Measurements from ENCODE around the gene GTF3A.
A peak's percentile ranks its signal among the peaks of the same experiment; 100 is the strongest.

GTF3A gene

DNA sequence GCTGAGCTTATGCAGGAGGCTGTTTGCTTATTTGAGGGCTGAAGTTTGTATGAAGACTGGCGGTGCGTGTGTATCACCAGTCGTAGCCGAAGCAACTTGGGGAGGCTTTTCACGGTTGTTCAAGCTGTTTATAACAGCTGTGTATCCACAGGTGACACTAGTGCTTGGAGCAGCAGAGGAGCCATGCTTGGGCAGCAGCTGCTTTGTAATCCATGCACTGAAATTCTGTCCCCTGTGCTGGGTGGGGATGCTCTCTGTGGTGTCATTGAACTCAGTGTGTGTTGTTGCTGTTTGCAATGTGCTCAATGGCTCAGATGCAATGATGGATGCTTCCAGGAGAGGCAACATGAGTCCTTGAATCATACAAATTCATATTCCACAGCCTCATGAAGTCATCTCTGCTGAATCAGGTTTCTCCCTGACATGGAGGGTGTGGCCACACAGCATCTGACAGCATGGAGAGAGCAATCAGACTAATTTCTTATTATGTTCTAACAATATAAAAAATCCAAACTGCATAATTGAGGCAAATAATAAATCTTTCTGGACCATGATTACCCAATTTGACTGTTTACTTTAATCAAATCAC is 18.8 kb upstream of the GTF3A start:
- DNase-seq (ENCODE audit: low read depth), result no peak

DNA sequence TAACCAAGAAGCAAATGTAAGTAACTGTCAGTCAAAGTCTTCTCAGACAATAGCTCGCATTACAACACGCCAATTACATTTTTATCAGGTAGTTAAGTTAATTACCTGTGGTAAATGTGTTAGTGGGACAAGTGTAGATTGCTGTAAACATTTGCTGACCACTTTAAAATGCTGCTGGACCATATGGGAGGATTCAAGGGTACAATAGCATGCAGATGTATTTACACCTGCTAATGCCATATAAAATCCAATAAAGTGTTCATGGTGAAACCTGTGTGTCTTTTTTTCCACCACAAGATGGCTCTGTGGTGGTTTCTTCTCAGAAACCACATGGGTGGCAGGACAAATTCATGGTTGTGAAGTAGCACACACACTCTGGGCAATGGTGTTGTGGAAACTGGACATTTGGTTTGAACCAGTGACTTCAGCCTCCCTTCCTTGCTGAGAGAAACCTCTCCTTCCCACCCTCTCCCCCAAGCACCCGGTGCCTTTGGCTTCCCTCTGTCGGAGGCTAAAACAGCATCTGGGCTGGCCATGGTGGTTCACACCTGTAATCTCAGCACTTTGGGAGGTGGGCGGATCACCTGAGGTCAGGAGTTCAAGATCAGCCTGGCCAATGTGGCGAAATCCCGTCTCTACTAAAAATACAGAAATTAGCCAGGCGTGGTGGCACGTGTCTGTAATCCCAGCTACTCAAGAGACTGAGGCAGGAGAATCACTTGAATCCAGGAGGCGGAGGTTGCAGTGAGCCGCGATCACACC is 18.1 kb upstream of the GTF3A start:
- DNase-seq (ENCODE audit: low read depth), result no peak

DNA sequence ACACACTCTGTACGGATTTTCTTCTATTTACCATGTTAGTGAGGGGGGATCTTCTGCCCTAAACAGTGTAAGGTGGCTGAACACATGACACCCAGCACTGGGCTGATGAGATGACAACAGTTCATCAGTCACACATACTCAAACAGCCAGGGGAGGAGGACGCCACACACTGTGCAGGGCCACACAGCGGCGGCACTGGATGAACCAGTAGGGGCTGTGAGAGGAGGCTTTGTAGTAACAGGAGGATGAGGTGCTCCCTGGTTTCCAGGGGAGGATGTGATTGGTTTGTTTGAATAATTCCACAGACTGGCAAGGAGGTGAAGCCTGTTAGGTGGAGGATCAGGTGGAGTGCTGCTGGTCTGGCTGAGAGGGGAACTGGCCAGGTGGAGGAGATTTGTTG is 16.3 kb upstream of the GTF3A start:
- DNase-seq (ENCODE audit: low read depth), result no peak

DNA sequence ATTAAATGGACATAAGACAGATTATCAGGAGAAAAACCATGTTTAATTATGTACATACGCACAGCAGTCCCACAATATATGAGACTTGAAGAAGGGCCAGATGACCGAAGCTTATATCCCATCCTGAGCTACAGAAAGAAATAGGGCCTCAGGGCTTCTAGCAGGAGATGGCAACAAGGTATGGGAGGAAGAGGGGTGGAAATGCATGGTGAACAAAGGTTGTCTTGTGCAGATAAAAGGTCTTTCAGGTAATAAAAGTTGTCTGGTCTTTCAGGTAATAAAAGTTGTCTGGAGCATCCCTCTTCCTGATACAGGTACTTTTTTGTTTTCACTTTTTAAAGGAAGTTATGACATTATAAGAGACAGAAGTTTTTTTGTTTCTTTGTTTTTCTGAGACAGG is 15.4 kb upstream of the GTF3A start:
- no peak for DNase-seq (ENCODE audit: low read depth)

DNA sequence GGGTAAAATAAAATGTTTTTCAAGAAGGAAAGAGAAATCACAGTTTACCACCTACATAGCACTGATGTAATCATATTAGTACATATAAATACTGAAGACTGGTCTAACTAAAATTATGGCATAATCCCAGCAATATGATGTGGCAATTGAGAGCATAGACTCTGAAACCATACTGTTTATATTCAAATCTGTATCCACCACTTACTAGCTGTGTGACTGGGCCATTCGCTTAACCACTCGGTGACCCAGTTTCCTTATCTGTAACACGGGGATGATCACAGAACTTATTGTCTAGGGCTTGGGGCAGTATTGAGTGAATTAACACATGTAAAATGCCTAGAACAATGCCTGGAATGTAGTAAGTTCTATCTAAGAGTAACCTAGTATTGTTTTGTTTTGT is 13.1 kb upstream of the GTF3A start:
- no peak for DNase-seq (ENCODE audit: low read depth)

DNA sequence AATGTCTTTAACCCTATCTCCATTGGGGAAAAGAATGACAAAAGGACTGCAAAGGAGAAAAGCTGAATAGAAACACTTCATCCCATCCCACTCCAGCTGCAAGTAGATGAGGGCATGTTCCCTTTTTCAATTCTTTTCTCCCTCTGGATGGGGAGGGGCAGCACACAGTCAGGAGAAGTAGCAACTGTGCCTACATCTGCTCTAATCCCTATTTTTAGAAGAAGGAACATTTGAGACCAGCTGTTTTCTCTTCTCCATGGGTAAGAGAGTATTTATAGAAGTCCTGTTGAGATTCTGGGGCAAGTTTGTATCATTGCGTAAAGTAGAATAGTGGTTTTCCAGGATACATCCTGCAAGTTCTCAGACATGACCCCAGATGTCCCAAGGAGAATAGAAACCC is 9.3 kb upstream of the GTF3A start:
- no peak for DNase-seq (ENCODE audit: low read depth)

DNA sequence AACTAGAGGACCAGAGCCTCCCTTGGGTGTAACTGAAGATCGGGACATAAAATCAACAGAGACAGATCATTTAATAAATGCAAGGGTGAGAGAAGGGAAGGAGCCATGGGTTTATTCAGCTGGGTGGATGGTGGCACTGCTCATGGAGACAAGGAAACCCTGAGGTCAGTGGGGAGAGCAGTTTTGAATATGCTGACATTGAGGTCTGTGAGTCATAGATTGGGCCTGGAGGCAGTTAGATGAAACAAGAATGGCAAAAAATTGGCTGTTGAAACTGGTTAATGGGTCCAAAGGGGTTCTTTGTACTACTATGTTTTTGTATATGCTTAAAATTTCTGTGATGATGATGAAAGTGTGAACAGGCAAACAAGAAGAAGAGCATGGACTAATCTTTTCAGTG is 5.1 kb upstream of the GTF3A start:
- no peak for DNase-seq (ENCODE audit: low read depth)

DNA sequence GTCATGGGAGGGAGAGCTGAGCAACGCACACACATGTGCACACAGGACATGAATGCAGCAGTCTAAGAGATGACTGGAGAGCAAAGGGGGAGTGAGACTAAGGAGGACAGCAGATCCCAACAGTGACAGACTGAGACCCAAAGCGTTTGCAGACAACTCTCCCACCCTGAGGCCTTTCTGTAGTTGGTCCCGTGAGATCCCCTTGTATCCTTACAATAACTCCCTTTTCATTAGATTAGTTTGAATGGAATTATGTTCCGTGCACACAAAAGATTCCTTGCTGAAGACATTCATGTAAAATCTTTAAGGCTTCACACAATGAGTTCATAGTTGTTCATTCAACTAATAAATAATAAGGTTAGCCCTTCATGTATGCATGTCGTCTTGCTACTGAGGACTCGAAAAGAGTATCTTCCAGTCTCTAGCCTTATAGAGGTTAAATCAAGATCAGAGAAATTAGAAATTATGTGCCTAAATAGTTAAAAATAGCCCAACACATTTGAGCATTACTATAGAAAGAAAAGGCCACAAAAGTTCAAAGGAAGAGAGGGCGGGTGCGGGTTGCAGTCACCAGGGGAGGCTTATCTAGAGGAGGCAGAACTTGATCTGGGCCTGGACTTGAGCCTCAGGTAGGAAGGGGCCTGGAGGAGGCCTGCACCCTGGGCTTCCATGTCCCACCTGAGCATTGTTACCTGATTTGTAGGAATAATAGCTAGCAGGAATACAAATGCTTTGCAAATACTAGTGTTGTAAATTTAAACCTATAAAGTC is 3.1 kb upstream of the GTF3A start:
- no peak for DNase-seq (ENCODE audit: low read depth)

DNA sequence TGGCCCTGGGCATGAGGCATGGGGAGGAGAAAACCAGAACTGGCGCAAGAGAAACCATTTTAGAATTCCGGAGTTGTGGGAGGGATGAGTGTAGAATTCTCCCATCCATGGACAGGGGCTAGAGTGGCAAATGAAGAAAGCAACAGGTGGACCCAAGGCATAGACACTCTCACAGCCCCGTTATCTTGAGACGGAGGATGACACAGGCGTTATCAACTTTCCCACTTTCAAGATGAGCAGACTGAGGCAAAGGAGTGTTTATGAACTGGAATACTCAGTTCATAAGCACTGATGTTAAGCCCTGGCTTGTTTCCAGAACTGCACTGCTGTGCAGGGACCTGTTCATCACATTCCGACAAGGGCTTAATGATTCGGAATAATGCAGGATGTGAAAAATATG is 1.1 kb upstream of the GTF3A start:
- DNase-seq (ENCODE audit: low read depth), result no peak

DNA sequence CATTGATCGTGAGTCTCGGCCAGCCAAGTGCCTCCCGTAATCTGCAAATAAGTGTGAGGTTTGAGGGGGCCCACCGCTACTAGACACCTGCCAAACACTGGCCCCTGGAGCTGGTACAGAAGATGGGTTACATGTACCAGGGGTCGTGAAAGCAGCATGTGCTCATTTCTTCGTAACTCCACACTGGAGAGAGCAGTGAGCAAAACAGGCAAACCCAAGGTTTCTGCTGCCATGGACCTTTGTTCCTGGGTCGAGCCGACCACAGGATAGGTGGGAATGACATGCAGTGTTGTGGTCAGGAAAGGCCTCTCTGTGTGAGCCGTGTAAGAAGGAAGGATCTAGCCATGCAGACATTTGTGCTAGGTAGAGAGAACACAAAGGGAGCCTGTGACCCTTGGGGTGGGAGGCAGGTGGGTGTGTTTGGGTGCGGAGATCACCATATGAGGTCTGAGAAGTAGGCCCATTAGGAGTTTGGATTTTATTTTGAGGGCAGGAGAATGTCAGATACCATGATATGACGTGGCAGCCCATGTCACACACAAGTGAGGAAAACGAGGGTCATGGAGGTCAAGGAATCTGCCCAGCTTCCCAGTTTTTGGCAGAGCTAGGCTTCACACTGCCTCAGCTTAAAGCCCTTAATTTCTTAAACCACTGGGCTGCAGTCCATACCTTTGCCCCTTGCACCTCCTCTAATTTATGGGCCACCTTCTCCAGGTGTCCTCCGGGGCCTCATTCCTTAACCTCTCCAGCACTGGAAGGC is 919 bp downstream of the GTF3A start:
- no peak for DNase-seq (ENCODE audit: low read depth)

DNA sequence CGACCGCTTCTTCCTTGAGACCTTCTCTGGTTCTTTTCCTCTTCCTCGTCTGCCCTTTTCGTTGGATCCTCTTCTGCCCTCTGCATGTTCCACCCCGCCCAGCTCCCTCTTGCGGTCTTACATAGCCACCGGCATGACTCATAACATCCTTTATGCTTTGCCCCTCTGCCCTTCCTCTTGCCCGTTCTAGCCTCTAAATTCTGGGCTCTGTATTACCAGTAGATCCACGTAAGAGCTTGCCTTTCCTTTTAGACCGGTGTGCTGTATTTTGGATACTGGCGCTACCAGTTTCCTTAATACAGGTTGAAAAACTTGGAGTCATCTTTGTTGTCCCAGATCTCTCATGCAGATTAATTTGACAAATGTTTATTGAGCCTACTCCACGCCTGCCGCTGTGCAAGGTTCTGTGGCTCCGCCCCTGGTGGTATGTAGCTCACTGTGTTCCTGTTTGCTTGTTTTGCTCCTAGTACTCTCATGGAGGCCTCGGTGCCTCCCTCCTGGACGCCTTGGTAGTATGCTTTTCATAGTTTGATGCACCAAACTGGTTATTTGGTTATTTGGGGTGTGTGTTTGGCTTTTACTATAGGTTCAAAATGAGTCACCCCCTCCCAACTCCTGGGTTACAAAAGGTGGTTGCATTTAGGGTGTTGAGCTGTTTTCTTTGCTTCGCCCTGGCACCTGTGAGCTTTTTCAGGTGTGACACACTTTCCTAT is 1.7 kb downstream of the GTF3A start:
- peak; percentile 65 for DNase-seq (ENCODE audit: low read depth)

DNA sequence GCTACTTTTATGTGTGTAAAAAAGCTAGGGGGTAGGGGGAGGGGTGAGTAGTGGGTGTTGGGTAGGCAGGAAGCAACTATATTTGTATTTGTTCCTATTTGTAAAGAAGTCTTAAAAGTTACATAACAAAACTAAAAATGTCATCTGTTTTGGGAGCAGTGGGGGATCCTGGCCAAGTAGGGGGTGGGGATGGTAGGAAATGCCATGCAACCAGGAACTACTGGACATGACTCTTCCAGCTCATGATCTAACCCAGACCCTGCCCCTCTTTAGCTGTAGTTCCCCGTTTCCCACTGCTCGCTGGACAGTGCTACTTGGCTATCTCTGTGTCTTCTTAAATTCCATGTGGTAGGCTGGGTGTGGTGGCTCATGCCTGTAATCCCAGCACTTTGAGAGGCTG is 3.2 kb downstream of the GTF3A start:
- no peak for DNase-seq (ENCODE audit: low read depth)

DNA sequence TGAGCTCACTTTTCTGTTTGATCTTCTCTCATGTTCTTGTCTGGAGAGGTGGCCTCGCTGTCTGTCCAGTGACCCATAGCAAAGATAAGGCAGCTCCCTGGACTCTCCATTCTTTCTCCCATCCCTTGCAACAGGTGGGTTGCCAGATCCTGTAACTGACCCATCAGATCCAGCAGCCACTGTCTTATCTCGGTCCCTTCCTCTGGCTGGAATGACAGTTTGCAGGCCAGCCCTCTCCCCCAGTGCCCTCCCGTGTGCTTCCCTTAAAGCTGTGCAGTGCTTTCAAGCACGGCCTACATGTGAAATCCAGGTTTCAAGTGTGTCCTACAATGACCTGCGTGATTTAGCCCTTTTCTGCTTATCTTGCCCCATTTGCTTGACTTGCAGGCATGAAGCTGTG is 3.7 kb downstream of the GTF3A start:
- DNase-seq (ENCODE audit: low read depth), result no peak

DNA sequence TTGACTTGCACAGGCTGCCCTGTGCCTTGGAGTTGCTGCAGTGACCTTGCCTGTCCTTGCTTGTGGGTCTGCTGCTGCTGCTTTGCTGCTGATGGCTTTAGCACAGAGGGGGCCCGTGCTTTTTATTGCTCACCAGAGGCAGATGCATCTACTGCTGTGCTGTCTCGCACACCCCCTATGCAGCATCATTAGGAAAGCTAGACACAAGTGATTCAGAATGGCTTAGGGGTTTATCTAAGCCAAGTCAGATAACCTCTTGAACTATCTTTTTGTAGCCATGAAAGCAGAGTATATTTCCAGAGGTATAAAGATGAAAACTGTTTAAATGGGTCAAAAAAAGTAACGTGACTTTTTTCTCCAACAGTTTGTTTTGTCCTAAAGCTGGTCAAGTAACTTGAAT is 7.8 kb downstream of the GTF3A start:
- no peak for DNase-seq (ENCODE audit: low read depth)

DNA sequence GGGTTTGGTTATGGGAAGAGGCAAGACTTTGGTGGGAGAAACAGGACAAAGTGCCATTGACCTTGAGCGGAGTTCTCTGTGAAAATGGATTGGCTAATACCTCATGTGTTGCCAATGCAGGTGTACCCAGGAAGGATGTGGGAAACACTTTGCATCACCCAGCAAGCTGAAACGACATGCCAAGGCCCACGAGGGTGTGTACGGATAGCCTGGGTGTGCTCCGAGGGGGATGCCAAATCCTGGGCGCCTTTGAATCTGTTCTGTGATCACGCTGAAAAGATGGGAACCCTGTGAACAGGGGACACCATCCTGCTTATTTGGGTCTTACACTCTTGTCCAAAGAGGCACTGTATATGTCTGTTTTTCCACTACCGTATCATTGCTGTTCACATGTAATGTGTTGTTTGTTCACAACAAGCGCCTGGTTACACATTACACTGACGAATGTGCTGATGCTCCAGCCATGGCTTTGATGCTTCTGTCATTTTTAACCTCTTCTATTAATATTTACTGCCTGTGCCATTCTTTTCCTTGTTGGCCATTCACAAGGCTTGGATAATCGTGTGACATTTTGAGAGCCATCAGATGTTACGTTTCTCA is 8.3 kb downstream of the GTF3A start:
- no peak for DNase-seq (ENCODE audit: low read depth)

DNA sequence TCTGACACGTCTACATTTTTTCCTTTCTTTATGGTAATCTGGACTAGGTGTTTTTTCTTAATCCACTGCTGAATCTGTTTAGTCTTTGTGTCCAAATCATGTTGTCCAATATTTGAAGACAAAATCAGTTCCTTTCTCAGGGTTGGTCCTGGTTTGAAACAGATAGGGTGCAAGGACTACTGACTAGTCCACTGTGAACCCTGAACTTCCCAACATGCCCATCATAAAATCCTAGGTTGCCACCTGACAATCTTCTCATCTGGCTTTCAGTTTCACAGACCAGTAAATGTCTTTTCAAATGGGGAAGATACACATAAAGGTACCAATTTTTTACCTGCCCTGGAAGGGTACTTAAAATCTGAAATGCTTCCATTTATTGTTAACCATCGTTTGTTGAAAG is 12.7 kb downstream of the GTF3A start:
- no peak for DNase-seq (ENCODE audit: low read depth)

DNA sequence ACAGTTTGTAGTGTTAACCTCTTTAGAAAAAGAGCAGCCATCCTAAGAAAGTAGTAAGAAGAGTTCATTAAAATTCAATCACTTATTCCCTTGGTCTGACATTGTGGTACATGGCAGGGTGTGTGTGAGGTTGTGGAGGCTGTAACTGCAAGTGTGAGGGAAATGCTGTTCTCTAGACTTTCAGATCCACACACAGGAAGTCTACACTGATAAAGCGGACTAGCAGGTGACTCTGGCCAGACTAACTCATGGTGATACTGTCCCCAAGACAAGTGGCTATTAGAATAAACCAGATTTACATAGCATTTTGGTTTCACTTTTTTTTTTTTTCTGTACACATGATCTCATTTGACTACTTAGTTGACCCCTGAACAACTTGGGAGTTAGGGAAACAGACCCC is 16.0 kb downstream of the GTF3A start:
- DNase-seq (ENCODE audit: low read depth), result no peak

DNA sequence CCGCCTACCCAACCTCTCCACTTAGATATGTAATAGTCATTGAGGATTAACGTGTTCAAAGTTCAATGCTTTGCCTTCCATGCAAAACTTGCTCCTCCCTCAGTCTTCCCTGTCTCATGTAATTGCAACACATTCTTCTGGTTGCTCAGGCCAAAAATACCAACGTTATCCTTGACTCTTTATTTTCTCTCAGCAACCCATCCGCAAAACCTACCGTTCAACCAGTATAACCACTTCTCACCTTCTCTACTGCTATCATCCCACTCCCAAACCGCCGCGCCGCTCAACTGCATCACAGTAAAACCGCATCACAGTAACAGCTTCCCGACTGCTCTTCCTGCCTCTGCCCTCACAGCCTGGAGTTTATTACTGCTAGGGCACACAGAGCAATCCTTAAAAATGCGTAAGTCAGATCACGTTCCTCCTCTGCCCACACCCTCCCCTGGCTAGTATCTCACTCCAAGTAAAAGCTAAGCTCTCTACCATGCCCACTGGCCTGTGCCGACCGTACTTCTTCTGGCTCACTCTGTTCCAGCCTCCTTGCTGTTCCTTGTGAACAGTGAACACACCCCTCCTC is 17.7 kb downstream of the GTF3A start:
- DNase-seq (ENCODE audit: low read depth), result no peak

DNA sequence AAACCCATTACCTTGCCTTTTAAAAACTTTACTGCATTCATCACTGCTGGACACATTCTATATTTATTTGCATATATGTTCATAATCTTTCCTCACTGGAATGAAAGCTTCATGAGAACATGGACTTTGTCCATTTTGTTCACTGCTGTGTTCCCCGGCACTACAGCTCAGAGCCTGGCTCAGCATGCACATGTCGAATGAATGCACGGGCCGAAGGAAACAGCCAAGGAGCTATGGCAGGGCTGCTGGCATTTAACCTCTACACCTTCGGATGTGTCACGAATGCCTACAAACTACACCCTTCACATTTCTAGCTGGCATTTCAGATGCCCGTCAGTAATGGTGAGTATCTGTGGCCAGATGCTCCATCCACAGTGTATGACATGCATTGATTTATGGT is 18.4 kb downstream of the GTF3A start:
- no peak for DNase-seq (ENCODE audit: low read depth)

DNA sequence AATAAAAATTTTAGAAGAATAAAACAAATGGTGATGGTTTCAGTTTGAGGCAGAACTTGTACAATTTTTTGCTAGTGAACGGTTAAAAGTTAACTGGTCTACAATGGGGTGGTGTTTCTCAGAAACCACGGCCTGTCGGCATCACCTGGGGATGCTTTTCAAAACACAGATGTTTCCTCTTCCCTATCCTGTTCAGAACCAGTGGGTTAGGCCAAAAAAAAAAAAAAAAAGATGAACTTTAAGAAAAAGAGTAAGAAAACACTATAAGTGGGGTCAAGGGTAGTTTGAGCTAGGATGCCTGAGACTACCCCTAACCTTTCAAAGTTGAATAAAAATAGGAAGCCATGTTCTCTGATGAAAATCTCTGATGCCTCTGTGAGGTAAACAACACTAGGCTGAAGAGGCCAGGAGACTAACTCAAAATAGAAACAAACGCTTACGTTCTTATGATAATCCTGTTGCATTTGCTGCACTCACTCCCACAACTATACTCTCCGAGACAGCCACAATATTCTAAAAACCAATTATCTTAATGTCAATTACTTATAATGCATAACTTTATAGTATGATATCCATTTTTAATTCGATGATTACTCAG is 22.7 kb downstream of the GTF3A start:
- no peak for DNase-seq (ENCODE audit: low read depth)

DNA sequence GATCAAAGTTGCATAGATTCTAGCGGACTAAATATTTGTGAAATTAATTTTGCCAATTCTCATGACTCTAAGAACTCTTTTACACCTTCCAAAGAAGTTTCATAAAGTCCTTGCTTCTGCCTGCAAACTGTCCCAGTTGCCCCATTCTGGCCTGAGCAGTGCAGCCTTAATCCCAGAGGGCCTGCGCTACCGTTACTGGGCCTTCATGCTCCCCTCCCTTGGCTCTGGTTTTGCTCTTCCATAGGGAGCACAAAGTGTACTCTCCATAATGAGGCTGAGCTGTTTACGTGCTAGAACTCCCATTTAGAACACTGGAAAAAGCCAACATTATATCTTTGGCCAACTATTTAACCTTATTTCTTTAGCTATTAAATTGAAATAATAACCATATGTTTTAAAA is 23.9 kb downstream of the GTF3A start:
- DNase-seq (ENCODE audit: low read depth), result no peak
